Uterus (tissue), 4 donors: Measurements from ENCODE around the gene TRPC4AP. TPM values are rescaled to one million over a fixed set of nuclear protein-coding genes. Genes with fewer than 3 reads are reported as not detected.

Experiments
- DNase-seq, 2 donors: peaks; one replicate each; pipeline ENCODE4 v3.0.0-alpha.2; 2019 to 2020
- H3K27ac ChIP-seq, 2 donors: fragments of 200-600 bp; sonication (generic); 1 replicate in 1 of 2; 2 replicates in 1 of 2; pipeline ENCODE4 v1.5.1; 2016 to 2018
- H3K27me3 ChIP-seq, 2 donors: fragments of 200-600 bp; sonication (generic); one replicate each; pipeline ENCODE4 v1.5.1; 2018 to 2019; ENCODE audit warnings: control low read depth in 1 of 2
- H3K36me3 ChIP-seq, 2 donors: fragments of 200-600 bp; sonication (generic); one replicate each; pipeline ENCODE4 v1.5.1; 2019; ENCODE audit warnings: control low read depth in 1 of 2
- H3K4me1 ChIP-seq, 2 donors: fragments of 200-600 bp; sonication (generic); one replicate each; pipeline ENCODE4 v1.5.1; 2018 to 2019; ENCODE audit warnings: control low read depth in 1 of 2
- H3K4me3 ChIP-seq, 2 donors: fragments of 200-600 bp; sonication (generic); 1 replicate in 1 of 2; 2 replicates in 1 of 2; pipeline ENCODE4 v1.5.1; 2018 to 2019; ENCODE audit warnings: mild to moderate bottlenecking in 1 of 2
- H3K9me3 ChIP-seq, 2 donors: fragments of 200-600 bp; sonication (generic); one replicate each; pipeline ENCODE4 v1.5.1; 2019; ENCODE audit warnings: control low read depth in 1 of 2
- POLR2A ChIP-seq, 2 donors: fragments of 450-650 bp; IDR thresholded peaks; one replicate each; pipeline ENCODE4 v1.6.1; 2016; ENCODE audit warnings: antibody characterized with exemption in 2 of 2, mild to moderate bottlenecking in 1 of 2, moderate library complexity in 1 of 2
- intact Hi-C: fragments of 100-400 bp; cut with DNase I; formaldehyde crosslinking; loops from one replicate; pipeline ENCODE4 v1.15.1; 2023; ENCODE audit warnings: low total_unique reads
- total RNA-seq, 4 donors: library from RNA; depleted of rRNA in 3 of 4; stranded (reverse); fragments of >200 nt in 3 of 4; gene quantifications; one replicate each; pipeline versions ENCODE4 v1.1.0 to v1.2.4, GENCODE V29; 2014 to 2023
- TF ChIP-seq, protein P1 (sequence below), 4 experiments: fragments of 200-600 bp in 2 of 4; fragments of 450-650 bp in 2 of 4; sonication (generic) in 2 of 4; IDR thresholded peaks; one replicate each; pipeline ENCODE4 v1.5.1; 2016 to 2019; ENCODE audit warnings: antibody characterized with exemption in 4 of 4, mild to moderate bottlenecking in 2 of 4, moderate library complexity in 1 of 4
- donor health status: DM: yes; HTN: yes; CAD: no.

The TRPC4AP gene
- total RNA-seq, 4 donors from 2014 or later, result 20.0 to 77.5 (median 49.6) TPM

GRCh38 chr20:35062478-35062877, 30.1 kb downstream of the TRPC4AP start:
- Histone ChIP-seq H3K36me3 (no peaks in the 10 kb centered on the region), H3K4me3 (no peak overlapping the region), H3K27me3 (no peaks in the 10 kb centered on the region), H3K27ac (no peak overlapping the region), H3K9me3 (no peaks in the 10 kb centered on the region), H3K4me1 (peaks cover 0 to 5% of the 10 kb centered on the region in 2 donors)
- intact Hi-C loops, result no loop called here
- TF ChIP-seq POLR2A (IDR thresholded peaks at IDR 0.05), result no peak
- TF ChIP-seq, protein P1, sequence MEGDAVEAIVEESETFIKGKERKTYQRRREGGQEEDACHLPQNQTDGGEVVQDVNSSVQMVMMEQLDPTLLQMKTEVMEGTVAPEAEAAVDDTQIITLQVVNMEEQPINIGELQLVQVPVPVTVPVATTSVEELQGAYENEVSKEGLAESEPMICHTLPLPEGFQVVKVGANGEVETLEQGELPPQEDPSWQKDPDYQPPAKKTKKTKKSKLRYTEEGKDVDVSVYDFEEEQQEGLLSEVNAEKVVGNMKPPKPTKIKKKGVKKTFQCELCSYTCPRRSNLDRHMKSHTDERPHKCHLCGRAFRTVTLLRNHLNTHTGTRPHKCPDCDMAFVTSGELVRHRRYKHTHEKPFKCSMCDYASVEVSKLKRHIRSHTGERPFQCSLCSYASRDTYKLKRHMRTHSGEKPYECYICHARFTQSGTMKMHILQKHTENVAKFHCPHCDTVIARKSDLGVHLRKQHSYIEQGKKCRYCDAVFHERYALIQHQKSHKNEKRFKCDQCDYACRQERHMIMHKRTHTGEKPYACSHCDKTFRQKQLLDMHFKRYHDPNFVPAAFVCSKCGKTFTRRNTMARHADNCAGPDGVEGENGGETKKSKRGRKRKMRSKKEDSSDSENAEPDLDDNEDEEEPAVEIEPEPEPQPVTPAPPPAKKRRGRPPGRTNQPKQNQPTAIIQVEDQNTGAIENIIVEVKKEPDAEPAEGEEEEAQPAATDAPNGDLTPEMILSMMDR (IDR thresholded peaks at IDR 0.05), result no peak
- DNase-seq, result no peak

DNA sequence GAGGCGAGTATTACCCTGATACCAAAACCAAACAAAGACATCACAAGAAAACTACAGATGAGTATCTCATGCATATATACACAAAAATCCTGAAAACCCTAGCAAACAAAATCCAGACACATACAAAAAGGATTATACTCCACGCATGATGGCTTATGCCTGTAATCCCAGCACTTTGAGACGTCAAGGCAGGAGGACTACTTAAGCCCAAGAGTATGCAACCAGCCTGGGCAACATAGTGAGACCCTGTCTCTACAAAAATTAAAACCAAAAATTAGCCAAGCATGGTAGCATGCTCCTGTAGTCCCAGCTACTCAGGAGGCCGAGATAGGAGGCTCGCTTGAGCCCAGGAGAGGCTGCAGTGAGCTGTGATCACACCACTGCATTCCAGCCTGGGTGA, 32.4 kb downstream of the TRPC4AP start:
- no peak for DNase-seq
- Histone ChIP-seq H3K4me1 (peaks cover 0 to 5% of the 10 kb centered on the region in 2 donors), H3K36me3 (no peaks in the 10 kb centered on the region), H3K27ac (no peak overlapping the region), H3K4me3 (no peak overlapping the region), H3K9me3 (no peaks in the 10 kb centered on the region), H3K27me3 (no peaks in the 10 kb centered on the region)
- no peak for TF ChIP-seq POLR2A (IDR thresholded peaks at IDR 0.05)
- TF ChIP-seq, protein P1 (IDR thresholded peaks at IDR 0.05), result no peak
- intact Hi-C loops, result no loop called here

- H3K36me3 ChIP-seq, result no peaks in the 10 kb centered on the region
- H3K4me3 ChIP-seq, result no peak overlapping the region
- H3K27me3 ChIP-seq, result no peaks in the 10 kb centered on the region
- DNase-seq, result no peak
- H3K4me1 ChIP-seq, result peaks cover 0 to 5% of the 10 kb centered on the region in 2 donors
- no peak overlapping the region for H3K27ac ChIP-seq
- intact Hi-C loops, result no loop called here
- TF ChIP-seq, protein P1 (IDR thresholded peaks at IDR 0.05), result no peak
- TF ChIP-seq POLR2A (IDR thresholded peaks at IDR 0.05), result no peak
- H3K9me3 ChIP-seq, result no peaks in the 10 kb centered on the region
These were observed 33.0 kb downstream of the TRPC4AP start for GRCh38 chr20:35059612-35060011.

GRCh38 chr20:35059110-35059509, 33.5 kb downstream of the TRPC4AP start:
- H3K4me3 ChIP-seq, result no peak overlapping the region
- TF ChIP-seq POLR2A (IDR thresholded peaks at IDR 0.05), result no peak
- TF ChIP-seq, protein P1 (IDR thresholded peaks at IDR 0.05), result no peak
- no peaks in the 10 kb centered on the region for H3K36me3 ChIP-seq
- peaks cover 0 to 5% of the 10 kb centered on the region in 2 donors for H3K4me1 ChIP-seq
- intact Hi-C loops, result no loop called here
- no peaks in the 10 kb centered on the region for H3K27me3 ChIP-seq
- no peak for DNase-seq
- no peak overlapping the region for H3K27ac ChIP-seq
- no peaks in the 10 kb centered on the region for H3K9me3 ChIP-seq

DNA sequence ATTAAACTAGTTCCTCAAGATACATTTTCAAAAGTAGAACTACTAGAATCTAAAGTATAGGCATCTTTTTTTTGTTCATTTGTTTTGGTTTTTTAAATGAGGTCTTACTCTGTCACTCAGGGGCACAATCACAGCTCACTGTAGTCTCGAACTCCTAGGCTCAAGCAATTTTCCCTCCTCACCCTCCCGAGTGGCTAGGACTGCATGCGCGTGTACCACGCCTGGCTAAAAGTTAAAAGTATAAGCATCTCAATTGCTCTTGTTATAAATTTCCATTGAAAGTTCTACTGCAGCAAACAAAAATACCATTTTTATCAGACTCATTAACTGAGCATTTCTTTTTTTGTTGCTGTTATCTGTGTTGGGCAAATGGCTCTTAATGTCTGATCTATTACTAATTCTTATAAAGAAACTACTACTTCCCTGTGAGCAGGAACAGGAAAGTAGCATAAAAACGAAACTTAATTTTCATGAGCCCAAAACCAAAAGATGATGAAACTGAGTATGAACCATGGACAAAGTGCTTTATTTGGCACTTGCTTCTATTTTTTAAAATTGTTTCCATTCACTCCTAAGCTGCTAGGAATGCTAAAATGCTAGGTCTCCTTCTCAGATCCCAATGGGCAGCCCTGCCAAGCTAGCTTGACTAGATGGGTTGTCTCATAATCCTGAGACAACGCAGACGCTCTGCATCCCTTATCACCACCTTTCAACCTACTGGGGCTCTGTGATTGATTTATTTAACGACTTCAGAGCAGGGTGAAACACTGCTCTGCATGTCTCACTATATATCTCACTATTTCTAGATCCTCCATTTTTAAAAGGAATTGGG, 36.9 kb downstream of the TRPC4AP start:
- no peak for TF ChIP-seq POLR2A (IDR thresholded peaks at IDR 0.05)
- TF ChIP-seq, protein P1 (IDR thresholded peaks at IDR 0.05), result no peak

More for the DNA sequence above, 36.9 kb downstream of the TRPC4AP start:
- Histone ChIP-seq H3K4me3 (no peak overlapping the region), H3K27ac (no peak overlapping the region), H3K4me1 (no peaks in the 10 kb centered on the region), H3K27me3 (no peaks in the 10 kb centered on the region), H3K9me3 (no peaks in the 10 kb centered on the region), H3K36me3 (no peaks in the 10 kb centered on the region)
- peak in 1 of 2 donors; percentile 19 for DNase-seq
- intact Hi-C loops, result no loop called here
